OCI-LY1 (cell line): Measurements from ENCODE around the gene NMT1.

Experiments used
- CTCF ChIP-seq: fragments of 200-600 bp; sonication (generic), shearing (Covaris generic); IDR thresholded peaks from 2 replicates; pipeline ENCODE4 v1.5.1; 2017; ENCODE audit warnings: mild to moderate bottlenecking, antibody characterized with exemption, low read length, moderate library complexity, mixed read lengths
- EZH2 ChIP-seq: fragments of 200-600 bp; sonication (generic), shearing (Covaris generic); IDR thresholded peaks from 2 replicates; pipeline ENCODE4 v1.8.0; 2017; ENCODE audit warnings: borderline replicate concordance, mixed run types, mild to moderate bottlenecking, antibody characterized with exemption, low read length, moderate library complexity, mixed read lengths

- TF ChIP-seq EZH2 (no peak), CTCF (no peak; the same call in 1 of the 2 replicates)
These were observed 42.0 kb upstream of the NMT1 start for GRCh38 chr17:45018848-45019711.
